Measurements from ENCODE around the gene COL4A3. TPM values are rescaled to one million over a fixed set of nuclear protein-coding genes. Genes with fewer than 3 reads are reported as not detected.

Gene COL4A3
- total RNA-seq, 1 donor from 2014 or later, result 4.4 TPM

- no peaks in the 10 kb centered on the region for H3K9me3 ChIP-seq (replicated peaks)
- intact Hi-C loops (cut with micrococcal nuclease), result no loop called here
Measured at GRCh38 chr2:227363756-227364155, 199.3 kb downstream of the COL4A3 start.

More at GRCh38 chr2:227363756-227364155, 199.3 kb downstream of the COL4A3 start:
- TF ChIP-seq CTCF (IDR thresholded peaks at IDR 0.05; ENCODE audit: borderline replicate concordance), result no peak
- Histone ChIP-seq H3K36me3 (peaks cover 19% of the 10 kb centered on the region), H3K27ac (replicated peaks) (no peak overlapping the region), H3K27me3 (ENCODE audit: low read depth) (no peaks in the 10 kb centered on the region), H3K4me3 (no peak overlapping the region), H3K4me1 (peaks cover 5% of the 10 kb centered on the region)
- no peak for DNase-seq

Other genes with a start within 250 kb of the COL4A3 start
- gene COL4A4, start 419 bp upstream of the COL4A3 start, total RNA-seq, result 8.9 TPM
- gene MFF, start 160.6 kb downstream of the COL4A3 start, total RNA-seq, result 88.0 TPM
- not detected for gene TM4SF20, start 214.7 kb downstream of the COL4A3 start, total RNA-seq
- gene SCYGR1, start 223.3 kb downstream of the COL4A3 start, total RNA-seq, result not detected

All from left ventricle myocardium inferior (tissue), 1 donor.